SIG-M5 (cell line): Measurements from ENCODE around the gene B4GALT5.

Source experiments
- DNase-seq: peaks from one replicate; lab custom pipeline; 2025; lab: John Stamatoyannopoulos, UW

Gene B4GALT5

GRCh38 chr20:49583669-49584417 is 129.8 kb downstream of the B4GALT5 start:
- DNase-seq = peak; percentile 50

DNA sequence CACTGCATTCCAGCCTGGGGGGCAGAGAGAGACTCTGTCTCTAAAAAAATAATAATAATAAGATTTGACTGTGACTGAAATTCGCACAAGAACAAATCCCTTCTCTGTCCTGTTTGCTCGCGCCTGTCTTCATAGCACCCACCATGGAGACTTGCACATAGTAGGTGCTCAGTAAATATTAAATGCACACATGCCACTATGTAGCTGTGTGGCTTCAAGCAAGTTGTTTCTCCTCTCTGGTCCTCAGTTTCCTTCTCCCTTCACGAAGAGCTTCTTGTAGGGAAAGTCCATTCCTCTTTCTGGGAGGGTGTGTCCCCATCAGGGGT is 130.4 kb downstream of the B4GALT5 start:
- DNase-seq = no peak
